ENCODE measurements around the gene PEMT. TPM values are rescaled to one million over a fixed set of nuclear protein-coding genes. Genes with fewer than 3 reads are reported as not detected.

The PEMT gene
- polyA plus RNA-seq, 2 donors, result 27.2 to 34.2 TPM

DNA sequence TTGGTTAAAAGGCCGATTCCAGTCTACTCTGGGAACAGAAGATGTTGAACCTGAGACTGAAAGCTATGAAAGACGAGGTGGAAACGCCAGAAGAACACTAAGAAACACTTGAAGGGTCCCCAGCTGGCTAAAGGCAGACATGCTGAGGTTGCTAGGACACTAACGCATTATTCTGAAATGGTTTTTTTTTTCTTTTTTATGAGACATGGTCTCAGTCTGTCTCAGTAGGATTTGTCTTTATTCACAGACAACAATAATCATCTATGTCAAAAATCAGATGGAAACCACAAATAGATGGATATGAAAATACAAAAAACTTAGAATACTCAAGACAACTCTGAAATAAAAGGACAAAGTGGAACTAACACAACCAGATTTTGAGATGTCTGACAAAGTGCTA, 60.4 kb downstream of the PEMT start:
- Histone ChIP-seq H3K36me3 (ENCODE audit: control insufficient read depth in 2 of 2, insufficient read depth in 2 of 2, low read length in 1 of 2) (no peaks in the 10 kb centered on the region), H3K27ac (ENCODE audit: low read depth in 2 of 2, low read length in 1 of 2) (no peak overlapping the region), H3K4me3 (ENCODE audit: low read depth in 1 of 2, low read length in 2 of 2) (no peak overlapping the region), H3K4me1 (ENCODE audit: control insufficient read depth in 2 of 2, insufficient read depth in 2 of 2, low read length in 1 of 2) (peaks cover 0 to 4% of the 10 kb centered on the region in 2 donors), H3K27me3 (ENCODE audit: control insufficient read depth in 1 of 2, insufficient read depth in 2 of 2, low read length in 2 of 2) (no peaks in the 10 kb centered on the region), H3K9me3 (ENCODE audit: control insufficient read depth in 2 of 2, insufficient read depth in 1 of 2, low read depth in 1 of 2, low read length in 1 of 2) (no peaks in the 10 kb centered on the region)
- WGBS, 2 donors, result 90 to 91% methylated on average over 4 of the region's 4 CpGs

DNA sequence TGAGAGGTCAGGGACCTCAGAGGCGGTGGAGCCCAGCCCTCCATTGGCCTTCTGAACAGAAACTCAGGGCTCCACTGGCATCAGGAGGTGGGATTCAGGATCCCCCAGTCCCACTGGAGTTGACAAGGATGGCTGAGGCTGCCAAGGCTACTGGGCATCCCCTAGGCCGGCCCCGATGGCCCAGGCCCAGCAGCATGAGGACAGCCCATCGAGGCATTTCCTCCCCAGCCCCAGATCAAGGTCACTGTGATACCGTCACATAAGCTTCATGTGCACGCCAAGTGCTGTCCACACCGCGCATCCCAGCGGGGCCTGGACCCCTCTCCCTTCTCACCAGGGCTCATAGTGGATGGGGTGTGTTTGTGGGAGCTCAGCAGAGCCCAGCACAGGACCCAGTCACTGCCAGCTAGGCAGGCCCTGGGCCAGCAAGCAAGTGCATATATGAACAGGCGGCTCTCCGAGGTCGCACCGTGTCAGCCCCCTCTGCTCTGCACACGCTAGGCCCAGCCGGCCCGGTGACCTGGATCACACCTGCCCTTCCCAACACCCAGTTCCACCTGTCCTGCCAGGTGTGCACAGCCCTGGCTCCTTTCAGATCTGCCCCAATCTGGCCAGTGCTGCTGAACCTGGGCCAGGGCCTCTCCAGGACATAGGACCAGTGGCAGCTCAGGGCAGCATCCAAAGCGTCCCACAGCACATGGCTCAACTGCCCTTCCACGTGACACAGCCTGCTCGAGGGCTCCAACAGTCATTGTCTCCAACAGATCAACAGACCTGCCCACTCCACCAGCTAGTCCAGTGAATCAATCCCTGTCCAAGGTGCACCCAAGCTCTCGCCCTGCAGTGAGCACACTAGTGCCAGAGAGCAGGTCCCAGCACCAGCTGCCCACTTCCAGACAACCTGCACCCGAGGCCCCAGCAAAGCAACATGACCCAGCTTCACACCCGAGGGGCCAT, 62.5 kb downstream of the PEMT start:
- H3K4me3 ChIP-seq (ENCODE audit: low read depth in 1 of 2, low read length in 2 of 2), result no peak overlapping the region
- WGBS, 2 donors, result 75 to 89% methylated on average over 21 to 22 of the region's 22 CpGs
- no peaks in the 10 kb centered on the region for H3K36me3 ChIP-seq (ENCODE audit: control insufficient read depth in 2 of 2, insufficient read depth in 2 of 2, low read length in 1 of 2)
- H3K4me1 ChIP-seq (ENCODE audit: control insufficient read depth in 2 of 2, insufficient read depth in 2 of 2, low read length in 1 of 2), result peaks cover 0 to 9% of the 10 kb centered on the region in 2 donors
- H3K9me3 ChIP-seq (ENCODE audit: control insufficient read depth in 2 of 2, insufficient read depth in 1 of 2, low read depth in 1 of 2, low read length in 1 of 2), result no peaks in the 10 kb centered on the region
- no peak overlapping the region for H3K27ac ChIP-seq (ENCODE audit: low read depth in 2 of 2, low read length in 1 of 2)
- no peaks in the 10 kb centered on the region for H3K27me3 ChIP-seq (ENCODE audit: control insufficient read depth in 1 of 2, insufficient read depth in 2 of 2, low read length in 2 of 2)

DNA sequence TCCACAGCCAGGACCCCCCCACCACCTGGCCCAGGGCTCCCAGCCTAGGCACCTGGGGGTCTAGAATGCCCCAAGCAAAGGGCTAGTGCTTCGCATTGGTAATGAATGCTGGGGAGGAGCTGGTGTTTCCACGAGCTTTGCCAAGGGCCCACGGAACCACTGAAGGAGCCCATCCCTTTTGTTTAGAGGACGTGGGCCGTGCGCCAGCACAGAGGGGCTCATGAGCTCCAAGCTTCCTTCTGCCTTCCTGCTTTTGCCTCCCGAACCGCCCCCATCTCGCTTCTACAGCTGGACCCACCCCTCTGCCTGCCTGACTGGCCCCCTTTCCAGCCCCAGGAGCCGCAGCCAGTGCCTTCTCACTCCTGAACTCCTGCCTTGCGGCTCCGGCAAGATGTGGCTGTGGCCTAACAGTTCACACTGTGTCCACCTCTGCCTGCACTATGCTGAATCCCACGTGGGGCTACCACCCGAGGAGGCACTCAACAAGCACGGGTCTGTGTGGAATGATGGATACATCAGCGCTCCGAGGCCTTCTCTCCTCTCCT, 63.5 kb downstream of the PEMT start:
- H3K27me3 ChIP-seq (ENCODE audit: control insufficient read depth in 1 of 2, insufficient read depth in 2 of 2, low read length in 2 of 2), result no peaks in the 10 kb centered on the region
- no peak overlapping the region for H3K4me3 ChIP-seq (ENCODE audit: low read depth in 1 of 2, low read length in 2 of 2)
- peaks cover 0 to 9% of the 10 kb centered on the region in 2 donors for H3K4me1 ChIP-seq (ENCODE audit: control insufficient read depth in 2 of 2, insufficient read depth in 2 of 2, low read length in 1 of 2)
- H3K9me3 ChIP-seq (ENCODE audit: control insufficient read depth in 2 of 2, insufficient read depth in 1 of 2, low read depth in 1 of 2, low read length in 1 of 2), result no peaks in the 10 kb centered on the region
- no peak overlapping the region for H3K27ac ChIP-seq (ENCODE audit: low read depth in 2 of 2, low read length in 1 of 2)
- 87 to 89% methylated on average over 17 of the region's 17 CpGs for WGBS, 2 donors
- no peaks in the 10 kb centered on the region for H3K36me3 ChIP-seq (ENCODE audit: control insufficient read depth in 2 of 2, insufficient read depth in 2 of 2, low read length in 1 of 2)

- Histone ChIP-seq H3K4me1 (ENCODE audit: control insufficient read depth in 2 of 2, insufficient read depth in 2 of 2, low read length in 1 of 2) (peaks cover 0 to 9% of the 10 kb centered on the region in 2 donors), H3K27ac (ENCODE audit: low read depth in 2 of 2, low read length in 1 of 2) (no peak overlapping the region), H3K9me3 (ENCODE audit: control insufficient read depth in 2 of 2, insufficient read depth in 1 of 2, low read depth in 1 of 2, low read length in 1 of 2) (no peaks in the 10 kb centered on the region), H3K27me3 (ENCODE audit: control insufficient read depth in 1 of 2, insufficient read depth in 2 of 2, low read length in 2 of 2) (no peaks in the 10 kb centered on the region), H3K4me3 (ENCODE audit: low read depth in 1 of 2, low read length in 2 of 2) (no peak overlapping the region), H3K36me3 (ENCODE audit: control insufficient read depth in 2 of 2, insufficient read depth in 2 of 2, low read length in 1 of 2) (no peaks in the 10 kb centered on the region)
- 89 to 95% methylated on average over 9 to 11 of the region's 11 CpGs for WGBS, 2 donors
Observed at GRCh38 chr17:17527534-17527933, 64.0 kb downstream of the PEMT start.

DNA sequence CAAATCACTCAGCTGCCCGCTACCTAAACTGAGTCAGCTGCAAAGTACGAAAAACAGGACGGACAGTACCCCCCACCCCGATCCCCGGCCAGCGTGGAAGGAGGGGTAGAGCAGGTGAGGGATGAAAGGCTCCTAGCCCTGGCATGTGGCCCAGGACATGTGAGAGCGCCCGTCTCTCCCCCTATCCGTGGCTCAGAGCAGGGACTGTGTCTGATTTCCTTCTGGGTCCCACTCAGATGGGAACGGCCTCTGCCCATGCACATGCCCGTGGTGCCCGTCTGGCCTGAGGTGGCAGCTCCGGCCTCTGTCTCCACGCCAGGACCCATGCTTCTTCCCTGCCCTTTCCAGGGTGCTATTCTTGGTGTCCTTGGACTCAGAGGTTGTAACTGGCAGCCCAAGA, 65.1 kb downstream of the PEMT start:
- Histone ChIP-seq H3K27ac (ENCODE audit: low read depth in 2 of 2, low read length in 1 of 2) (no peak overlapping the region), H3K36me3 (ENCODE audit: control insufficient read depth in 2 of 2, insufficient read depth in 2 of 2, low read length in 1 of 2) (peaks cover 0 to 4% of the 10 kb centered on the region in 2 donors), H3K27me3 (ENCODE audit: control insufficient read depth in 1 of 2, insufficient read depth in 2 of 2, low read length in 2 of 2) (no peaks in the 10 kb centered on the region), H3K4me3 (ENCODE audit: low read depth in 1 of 2, low read length in 2 of 2) (no peak overlapping the region), H3K4me1 (ENCODE audit: control insufficient read depth in 2 of 2, insufficient read depth in 2 of 2, low read length in 1 of 2) (peaks cover 0 to 9% of the 10 kb centered on the region in 2 donors), H3K9me3 (ENCODE audit: control insufficient read depth in 2 of 2, insufficient read depth in 1 of 2, low read depth in 1 of 2, low read length in 1 of 2) (no peaks in the 10 kb centered on the region)
- 42 to 45% methylated on average over 14 of the region's 14 CpGs for WGBS, 2 donors

DNA sequence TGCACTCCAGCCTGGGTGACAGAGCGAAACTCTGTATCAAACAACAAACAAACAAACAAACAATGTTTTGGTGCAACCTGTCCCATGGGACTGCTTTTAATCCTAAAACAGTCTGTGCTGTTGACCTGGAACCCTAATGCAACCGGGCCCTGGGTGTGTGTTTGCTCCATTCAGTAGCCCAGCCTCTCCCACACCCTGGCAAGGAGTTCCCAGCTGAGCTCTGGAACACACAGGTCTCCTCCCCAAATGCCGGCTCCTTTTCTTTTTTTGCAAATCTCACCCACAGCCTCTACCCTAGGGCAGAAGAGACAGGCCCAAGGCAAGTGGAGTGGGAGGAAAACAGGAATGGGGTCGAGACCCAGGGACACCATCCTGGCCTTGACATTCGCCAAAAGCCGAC, 65.6 kb downstream of the PEMT start:
- Histone ChIP-seq H3K27ac (ENCODE audit: low read depth in 2 of 2, low read length in 1 of 2) (no peak overlapping the region), H3K4me1 (ENCODE audit: control insufficient read depth in 2 of 2, insufficient read depth in 2 of 2, low read length in 1 of 2) (peaks cover 0 to 9% of the 10 kb centered on the region in 2 donors)

GRCh38 chr17:17525311-17525710, 66.2 kb downstream of the PEMT start:
- 83 to 89% methylated on average over 15 of the region's 15 CpGs for WGBS, 2 donors
- no peak overlapping the region for H3K27ac ChIP-seq (ENCODE audit: low read depth in 2 of 2, low read length in 1 of 2)
- H3K4me1 ChIP-seq (ENCODE audit: control insufficient read depth in 2 of 2, insufficient read depth in 2 of 2, low read length in 1 of 2), result peaks cover 0 to 9% of the 10 kb centered on the region in 2 donors

More for the DNA sequence above, 65.6 kb downstream of the PEMT start:
- Histone ChIP-seq H3K4me3 (ENCODE audit: low read depth in 1 of 2, low read length in 2 of 2) (no peak overlapping the region), H3K36me3 (ENCODE audit: control insufficient read depth in 2 of 2, insufficient read depth in 2 of 2, low read length in 1 of 2) (peaks cover 0 to 4% of the 10 kb centered on the region in 2 donors), H3K9me3 (ENCODE audit: control insufficient read depth in 2 of 2, insufficient read depth in 1 of 2, low read depth in 1 of 2, low read length in 1 of 2) (no peaks in the 10 kb centered on the region), H3K27me3 (ENCODE audit: control insufficient read depth in 1 of 2, insufficient read depth in 2 of 2, low read length in 2 of 2) (no peaks in the 10 kb centered on the region)
- 47 to 54% methylated on average over 6 of the region's 6 CpGs for WGBS, 2 donors

DNA sequence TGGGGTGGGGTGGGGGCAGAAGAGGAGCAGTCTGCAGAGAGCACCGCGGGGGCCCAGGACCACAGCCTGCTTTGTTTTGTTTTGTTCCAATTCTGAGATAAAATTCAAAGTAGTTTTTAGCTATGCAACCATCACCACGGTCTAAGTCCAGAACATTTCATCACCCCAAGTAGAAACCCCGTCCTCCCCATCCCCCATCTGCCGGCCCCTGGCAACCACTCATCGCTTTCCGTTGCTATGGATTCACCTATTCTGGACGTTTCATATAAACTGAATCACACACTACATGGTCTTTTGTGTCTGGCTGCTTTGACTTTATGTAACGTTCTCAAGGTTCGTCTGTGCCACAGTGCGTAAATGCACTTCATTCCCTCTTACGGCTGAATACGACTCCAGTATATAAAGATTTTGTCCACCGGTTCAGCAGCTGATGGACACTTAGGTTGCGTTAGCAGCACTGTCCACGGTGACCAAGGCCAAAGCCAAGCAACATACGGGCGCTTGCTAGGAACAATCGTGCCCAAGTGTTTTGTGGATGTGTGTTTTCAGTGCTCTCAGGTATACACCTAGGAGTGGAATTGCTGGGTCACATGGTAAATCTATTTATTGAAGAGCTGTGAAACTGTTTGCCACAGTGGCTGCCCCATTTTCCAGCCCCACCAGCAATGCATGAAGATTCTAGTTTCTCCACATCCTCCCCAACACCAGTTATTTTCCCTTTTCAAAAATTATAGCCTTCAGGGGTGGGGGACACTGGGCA, 67.6 kb downstream of the PEMT start:
- H3K27me3 ChIP-seq (ENCODE audit: control insufficient read depth in 1 of 2, insufficient read depth in 2 of 2, low read length in 2 of 2), result no peaks in the 10 kb centered on the region
- H3K4me1 ChIP-seq (ENCODE audit: control insufficient read depth in 2 of 2, insufficient read depth in 2 of 2, low read length in 1 of 2), result peaks cover 0 to 9% of the 10 kb centered on the region in 2 donors
- H3K36me3 ChIP-seq (ENCODE audit: control insufficient read depth in 2 of 2, insufficient read depth in 2 of 2, low read length in 1 of 2), result peaks cover 0 to 8% of the 10 kb centered on the region in 2 donors
- H3K9me3 ChIP-seq (ENCODE audit: control insufficient read depth in 2 of 2, insufficient read depth in 1 of 2, low read depth in 1 of 2, low read length in 1 of 2), result no peaks in the 10 kb centered on the region
- H3K27ac ChIP-seq (ENCODE audit: low read depth in 2 of 2, low read length in 1 of 2), result no peak overlapping the region
- 82 to 90% methylated on average over 19 of the region's 19 CpGs for WGBS, 2 donors
- H3K4me3 ChIP-seq (ENCODE audit: low read depth in 1 of 2, low read length in 2 of 2), result no peak overlapping the region

More at GRCh38 chr17:17525311-17525710, 66.2 kb downstream of the PEMT start:
- Histone ChIP-seq H3K9me3 (ENCODE audit: control insufficient read depth in 2 of 2, insufficient read depth in 1 of 2, low read depth in 1 of 2, low read length in 1 of 2) (no peaks in the 10 kb centered on the region), H3K27me3 (ENCODE audit: control insufficient read depth in 1 of 2, insufficient read depth in 2 of 2, low read length in 2 of 2) (no peaks in the 10 kb centered on the region), H3K36me3 (ENCODE audit: control insufficient read depth in 2 of 2, insufficient read depth in 2 of 2, low read length in 1 of 2) (peaks cover 0 to 8% of the 10 kb centered on the region in 2 donors), H3K4me3 (ENCODE audit: low read depth in 1 of 2, low read length in 2 of 2) (no peak overlapping the region)

GRCh38 chr17:17523001-17523730, 68.3 kb downstream of the PEMT start:
- Histone ChIP-seq H3K4me1 (ENCODE audit: control insufficient read depth in 2 of 2, insufficient read depth in 2 of 2, low read length in 1 of 2) (peaks cover 0 to 9% of the 10 kb centered on the region in 2 donors), H3K27me3 (ENCODE audit: control insufficient read depth in 1 of 2, insufficient read depth in 2 of 2, low read length in 2 of 2) (no peaks in the 10 kb centered on the region), H3K27ac (ENCODE audit: low read depth in 2 of 2, low read length in 1 of 2) (no peak overlapping the region), H3K9me3 (ENCODE audit: control insufficient read depth in 2 of 2, insufficient read depth in 1 of 2, low read depth in 1 of 2, low read length in 1 of 2) (no peaks in the 10 kb centered on the region), H3K4me3 (ENCODE audit: low read depth in 1 of 2, low read length in 2 of 2) (no peak overlapping the region), H3K36me3 (ENCODE audit: control insufficient read depth in 2 of 2, insufficient read depth in 2 of 2, low read length in 1 of 2) (peaks cover 0 to 8% of the 10 kb centered on the region in 2 donors)
- 63 to 76% methylated on average over 13 to 14 of the region's 14 CpGs for WGBS, 2 donors

Measured in esophagus (tissue), 2 donors.